Glutamatergic neuron (in vitro differentiated cells): ENCODE data around the gene PLEKHS1. TPM values are rescaled to one million over a fixed set of nuclear protein-coding genes. Genes with fewer than 3 reads are reported as not detected.

ENCODE experiments used
- DNase-seq: peaks from one replicate; pipeline ENCODE4 v3.0.0; 2022
- H3K27ac Mint-ChIP-seq: one replicate; pipeline ENCODE4 v1.8.0; 2020; ENCODE audit warnings: mild to moderate bottlenecking, mixed read lengths, inconsistent platforms; ENCODE audit not compliant: unreplicated experiment
- H3K27me3 Mint-ChIP-seq: one replicate; pipeline ENCODE4 v1.8.0; 2020; ENCODE audit warnings: mild to moderate bottlenecking, moderate library complexity, mixed read lengths, inconsistent platforms; ENCODE audit not compliant: unreplicated experiment
- H3K36me3 Mint-ChIP-seq: one replicate; pipeline ENCODE4 v1.8.0; 2020; ENCODE audit warnings: mild to moderate bottlenecking, mixed read lengths, inconsistent platforms; ENCODE audit not compliant: unreplicated experiment
- H3K4me1 Mint-ChIP-seq: one replicate; pipeline ENCODE4 v1.8.0; 2020; ENCODE audit warnings: mild to moderate bottlenecking, low read depth, mixed read lengths, inconsistent platforms; ENCODE audit not compliant: unreplicated experiment
- H3K4me3 Mint-ChIP-seq: one replicate; pipeline ENCODE4 v1.8.0; 2020; ENCODE audit warnings: mild to moderate bottlenecking, mixed read lengths, inconsistent platforms; ENCODE audit not compliant: unreplicated experiment
- H3K9me3 Mint-ChIP-seq: one replicate; pipeline ENCODE4 v1.8.0; 2020; ENCODE audit warnings: mild to moderate bottlenecking, moderate library complexity, mixed read lengths, inconsistent platforms; ENCODE audit not compliant: unreplicated experiment
- total RNA-seq: library from RNA; stranded (reverse); fragmentation: NEBNext Ultra II Directional; extraction: Animal tissue kit (Norgen Biotek cat#: 25700); gene quantifications from one replicate; pipeline ENCODE4 v1.2.1, GENCODE V29; 2021; ENCODE audit not compliant: unreplicated experiment
- TF ChIP-seq, protein P1 (sequence below): fragments of 200-600 bp; sonication (generic); IDR thresholded peaks from one replicate; pipeline ENCODE4 v1.5.0; 2021; ENCODE audit not compliant: partially characterized antibody, unreplicated experiment

PLEKHS1 gene
- total RNA-seq, 1 donor from 2014 or later: not detected

DNA sequence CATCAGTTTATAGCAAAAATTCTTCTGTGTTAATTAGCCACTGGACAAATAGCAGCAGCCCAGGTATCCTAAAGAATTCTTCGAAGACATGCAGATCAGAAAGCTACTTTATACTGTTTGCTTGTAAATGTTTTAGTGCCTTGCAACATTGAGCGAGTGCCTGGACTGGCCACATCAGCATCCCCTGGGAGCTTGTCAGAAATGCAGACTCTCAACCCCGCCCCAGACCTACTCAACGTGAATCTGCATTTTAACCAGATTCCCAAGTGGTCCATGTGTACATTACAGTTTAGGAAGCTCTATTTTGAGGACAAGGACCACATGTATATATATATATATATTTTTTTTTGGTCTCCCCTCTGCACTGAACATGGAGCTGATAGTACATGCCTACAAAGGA is 18.5 kb upstream of the PLEKHS1 start:
- H3K9me3 Mint-ChIP-seq: peaks cover 3% of the 10 kb centered on the region
- TF ChIP-seq, protein P1, sequence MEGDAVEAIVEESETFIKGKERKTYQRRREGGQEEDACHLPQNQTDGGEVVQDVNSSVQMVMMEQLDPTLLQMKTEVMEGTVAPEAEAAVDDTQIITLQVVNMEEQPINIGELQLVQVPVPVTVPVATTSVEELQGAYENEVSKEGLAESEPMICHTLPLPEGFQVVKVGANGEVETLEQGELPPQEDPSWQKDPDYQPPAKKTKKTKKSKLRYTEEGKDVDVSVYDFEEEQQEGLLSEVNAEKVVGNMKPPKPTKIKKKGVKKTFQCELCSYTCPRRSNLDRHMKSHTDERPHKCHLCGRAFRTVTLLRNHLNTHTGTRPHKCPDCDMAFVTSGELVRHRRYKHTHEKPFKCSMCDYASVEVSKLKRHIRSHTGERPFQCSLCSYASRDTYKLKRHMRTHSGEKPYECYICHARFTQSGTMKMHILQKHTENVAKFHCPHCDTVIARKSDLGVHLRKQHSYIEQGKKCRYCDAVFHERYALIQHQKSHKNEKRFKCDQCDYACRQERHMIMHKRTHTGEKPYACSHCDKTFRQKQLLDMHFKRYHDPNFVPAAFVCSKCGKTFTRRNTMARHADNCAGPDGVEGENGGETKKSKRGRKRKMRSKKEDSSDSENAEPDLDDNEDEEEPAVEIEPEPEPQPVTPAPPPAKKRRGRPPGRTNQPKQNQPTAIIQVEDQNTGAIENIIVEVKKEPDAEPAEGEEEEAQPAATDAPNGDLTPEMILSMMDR: no peak
- H3K4me3 Mint-ChIP-seq: no peak overlapping the region

DNA sequence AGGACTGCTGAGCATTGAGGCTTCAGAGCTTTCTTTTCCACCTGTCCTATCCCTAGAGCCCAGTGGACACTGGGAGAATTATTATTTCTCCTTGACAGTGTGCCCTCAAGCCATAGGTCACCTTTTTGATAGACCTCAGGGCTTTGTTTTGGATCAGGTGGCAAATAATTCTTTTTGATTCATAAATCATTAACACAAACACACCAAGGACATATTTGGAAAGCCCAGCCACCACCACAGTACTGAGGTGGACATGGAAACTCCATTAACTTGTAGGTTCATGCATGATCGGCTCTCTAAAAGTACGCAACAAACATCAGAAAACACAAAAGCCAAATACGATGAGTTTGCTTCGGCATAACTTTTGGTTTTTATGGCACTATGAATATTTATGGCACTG is 17.8 kb upstream of the PLEKHS1 start:
- no peaks in the 10 kb centered on the region for H3K4me1 Mint-ChIP-seq
- no peaks in the 10 kb centered on the region for H3K36me3 Mint-ChIP-seq
- TF ChIP-seq, protein P1: no peak
- H3K4me3 Mint-ChIP-seq: no peak overlapping the region
- H3K9me3 Mint-ChIP-seq: peaks cover 3% of the 10 kb centered on the region
- peaks cover 3% of the 10 kb centered on the region for H3K27me3 Mint-ChIP-seq
- no peak overlapping the region for H3K27ac Mint-ChIP-seq
- DNase-seq: no peak

More for the DNA sequence above, 18.5 kb upstream of the PLEKHS1 start:
- Mint-ChIP-seq H3K27me3 (peaks cover 3% of the 10 kb centered on the region), H3K4me1 (no peaks in the 10 kb centered on the region), H3K27ac (no peak overlapping the region), H3K36me3 (no peaks in the 10 kb centered on the region)
- DNase-seq: no peak

DNA sequence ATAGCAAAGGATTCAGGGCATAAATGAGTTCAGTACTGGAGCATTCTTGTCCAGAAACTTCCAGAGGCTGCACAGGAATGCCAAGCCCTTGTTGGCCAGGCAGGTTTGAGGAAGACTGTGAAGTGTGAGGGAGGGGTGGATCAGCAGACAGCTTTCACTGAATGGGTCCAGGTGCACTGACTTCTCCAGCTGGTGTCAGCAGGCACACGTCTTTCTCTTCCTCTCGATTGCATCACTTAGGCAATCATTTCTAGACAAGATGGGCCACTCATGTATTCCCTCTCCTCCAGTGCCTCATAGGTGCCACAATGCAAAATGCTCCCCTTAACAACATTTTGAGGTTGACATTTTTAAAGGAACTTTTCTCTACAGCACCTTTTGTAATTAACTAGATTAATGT is 15.6 kb upstream of the PLEKHS1 start:
- no peak for DNase-seq
- H3K27ac Mint-ChIP-seq: no peak overlapping the region
- no peaks in the 10 kb centered on the region for H3K36me3 Mint-ChIP-seq
- H3K4me1 Mint-ChIP-seq: no peaks in the 10 kb centered on the region
- peaks cover 3% of the 10 kb centered on the region for H3K27me3 Mint-ChIP-seq
- H3K4me3 Mint-ChIP-seq: no peak overlapping the region
- TF ChIP-seq, protein P1: no peak
- peaks cover 3% of the 10 kb centered on the region for H3K9me3 Mint-ChIP-seq

DNA sequence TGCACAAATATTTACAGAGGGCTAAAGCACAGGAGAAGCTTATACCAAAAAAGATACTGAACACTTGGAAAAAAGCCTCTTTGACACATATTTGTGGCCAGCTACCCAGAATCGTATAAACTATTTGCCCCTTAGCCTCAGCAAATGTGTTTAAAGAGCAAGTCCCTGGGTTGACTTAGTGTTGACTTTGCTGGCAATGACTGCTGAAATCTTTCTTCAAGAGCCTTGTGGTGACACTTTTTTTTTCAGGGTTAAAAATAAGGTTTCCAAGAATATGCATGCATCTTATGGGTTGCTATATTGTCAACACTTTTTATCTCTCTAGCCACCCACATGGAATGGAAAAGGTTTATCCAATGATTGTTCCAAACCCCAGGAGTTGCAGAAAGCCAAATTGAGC is 14.9 kb upstream of the PLEKHS1 start:
- Mint-ChIP-seq H3K36me3 (no peaks in the 10 kb centered on the region), H3K4me3 (no peak overlapping the region), H3K9me3 (peaks cover 3% of the 10 kb centered on the region), H3K4me1 (no peaks in the 10 kb centered on the region), H3K27me3 (peaks cover 3% of the 10 kb centered on the region), H3K27ac (no peak overlapping the region)
- DNase-seq: no peak
- TF ChIP-seq, protein P1: no peak

DNA sequence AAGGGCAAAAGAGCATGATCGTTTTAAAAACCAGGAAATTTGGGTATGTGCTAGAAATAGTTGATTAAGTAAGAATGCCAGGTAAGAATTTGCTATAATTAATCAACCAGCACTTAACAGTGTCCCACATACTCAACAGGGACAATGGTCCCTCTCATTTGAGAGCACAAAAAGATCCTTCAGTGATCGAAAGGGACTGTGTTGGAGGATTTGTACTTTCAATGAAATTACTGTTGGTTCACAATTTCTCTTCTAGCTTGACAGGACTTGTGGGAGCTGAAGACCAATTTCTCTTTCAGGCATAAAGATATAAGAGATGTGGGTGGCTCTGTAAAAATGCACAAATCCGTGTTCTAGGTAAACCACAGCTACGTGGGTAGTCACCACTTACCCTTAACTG is 12.5 kb upstream of the PLEKHS1 start:
- no peaks in the 10 kb centered on the region for H3K36me3 Mint-ChIP-seq
- H3K27ac Mint-ChIP-seq: no peak overlapping the region
- TF ChIP-seq, protein P1: no peak
- no peak overlapping the region for H3K4me3 Mint-ChIP-seq
- H3K4me1 Mint-ChIP-seq: no peaks in the 10 kb centered on the region
- no peak for DNase-seq
- peaks cover 3% of the 10 kb centered on the region for H3K27me3 Mint-ChIP-seq
- H3K9me3 Mint-ChIP-seq: peaks cover 3% of the 10 kb centered on the region
